ENCODE data around the gene S100A6.
A peak's percentile ranks its signal among the peaks of the same experiment; 100 is the strongest.

The S100A6 gene

DNA sequence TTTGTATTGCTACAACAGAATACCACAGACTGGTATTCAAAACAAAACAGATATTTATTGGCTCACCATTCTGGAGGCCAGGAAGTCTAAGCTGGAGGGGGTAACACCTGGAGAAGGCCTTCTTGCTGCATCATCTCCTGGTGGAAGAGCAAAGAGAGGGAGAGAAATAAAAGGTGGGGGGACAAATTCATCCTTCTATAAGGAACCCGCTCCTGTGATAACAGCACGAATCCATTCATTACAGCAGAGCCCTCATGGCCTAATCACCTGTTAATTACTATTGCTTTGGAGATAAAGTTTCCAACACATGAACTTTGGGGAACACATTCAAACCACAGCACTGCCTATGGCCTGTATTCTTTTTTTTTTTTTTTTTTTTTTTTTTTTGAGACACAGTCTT is 24.4 kb upstream of the S100A6 start:
- H3K36me3 ChIP-seq (replicated peaks), result no peaks in the 10 kb centered on the region
- DNase-seq, result no peak

DNA sequence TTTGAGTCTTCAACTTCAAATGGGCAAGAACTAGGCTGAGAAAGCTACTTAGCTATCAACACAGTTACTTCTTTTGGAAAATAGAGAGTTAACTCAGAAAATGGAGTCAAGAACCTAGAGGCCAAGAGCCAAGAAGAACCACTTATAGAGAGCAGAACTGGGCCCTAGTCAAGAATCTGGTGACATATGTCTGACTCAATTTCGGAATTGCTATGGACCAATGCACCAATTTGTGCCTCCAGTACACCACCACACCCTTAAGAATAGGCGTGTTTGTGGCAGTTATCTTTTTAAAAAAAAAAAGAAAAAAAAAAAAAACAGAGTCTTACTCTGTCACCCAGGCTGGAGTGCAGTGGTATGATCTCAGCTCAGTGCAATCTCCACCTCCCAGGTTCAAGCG is 22.1 kb upstream of the S100A6 start:
- in situ Hi-C loops (cut with HindIII; ENCODE audit: low pct_ligation_motif_present, low sequenced_read_pairs), result no loop called here
- no peak overlapping the region for H3K4me3 ChIP-seq (ENCODE audit: low read depth, low read length)
- TF ChIP-seq, protein P1, sequence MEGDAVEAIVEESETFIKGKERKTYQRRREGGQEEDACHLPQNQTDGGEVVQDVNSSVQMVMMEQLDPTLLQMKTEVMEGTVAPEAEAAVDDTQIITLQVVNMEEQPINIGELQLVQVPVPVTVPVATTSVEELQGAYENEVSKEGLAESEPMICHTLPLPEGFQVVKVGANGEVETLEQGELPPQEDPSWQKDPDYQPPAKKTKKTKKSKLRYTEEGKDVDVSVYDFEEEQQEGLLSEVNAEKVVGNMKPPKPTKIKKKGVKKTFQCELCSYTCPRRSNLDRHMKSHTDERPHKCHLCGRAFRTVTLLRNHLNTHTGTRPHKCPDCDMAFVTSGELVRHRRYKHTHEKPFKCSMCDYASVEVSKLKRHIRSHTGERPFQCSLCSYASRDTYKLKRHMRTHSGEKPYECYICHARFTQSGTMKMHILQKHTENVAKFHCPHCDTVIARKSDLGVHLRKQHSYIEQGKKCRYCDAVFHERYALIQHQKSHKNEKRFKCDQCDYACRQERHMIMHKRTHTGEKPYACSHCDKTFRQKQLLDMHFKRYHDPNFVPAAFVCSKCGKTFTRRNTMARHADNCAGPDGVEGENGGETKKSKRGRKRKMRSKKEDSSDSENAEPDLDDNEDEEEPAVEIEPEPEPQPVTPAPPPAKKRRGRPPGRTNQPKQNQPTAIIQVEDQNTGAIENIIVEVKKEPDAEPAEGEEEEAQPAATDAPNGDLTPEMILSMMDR (IDR thresholded peaks at IDR 0.05; ENCODE audit: low read depth, low read length, missing control alignments), result no peak
- no peaks in the 10 kb centered on the region for H3K36me3 ChIP-seq (replicated peaks)
- H3K27me3 ChIP-seq (replicated peaks), result no peaks in the 10 kb centered on the region
- no peak for DNase-seq
- H3K27ac ChIP-seq, result no peak overlapping the region

More for the DNA sequence above, 24.4 kb upstream of the S100A6 start:
- Histone ChIP-seq H3K4me3 (ENCODE audit: low read depth, low read length) (no peak overlapping the region), H3K27ac (no peak overlapping the region), H3K27me3 (replicated peaks) (no peaks in the 10 kb centered on the region)
- TF ChIP-seq, protein P1 (IDR thresholded peaks at IDR 0.05; ENCODE audit: low read depth, low read length, missing control alignments), result no peak
- in situ Hi-C loops (cut with HindIII; ENCODE audit: low pct_ligation_motif_present, low sequenced_read_pairs), result no loop called here

DNA sequence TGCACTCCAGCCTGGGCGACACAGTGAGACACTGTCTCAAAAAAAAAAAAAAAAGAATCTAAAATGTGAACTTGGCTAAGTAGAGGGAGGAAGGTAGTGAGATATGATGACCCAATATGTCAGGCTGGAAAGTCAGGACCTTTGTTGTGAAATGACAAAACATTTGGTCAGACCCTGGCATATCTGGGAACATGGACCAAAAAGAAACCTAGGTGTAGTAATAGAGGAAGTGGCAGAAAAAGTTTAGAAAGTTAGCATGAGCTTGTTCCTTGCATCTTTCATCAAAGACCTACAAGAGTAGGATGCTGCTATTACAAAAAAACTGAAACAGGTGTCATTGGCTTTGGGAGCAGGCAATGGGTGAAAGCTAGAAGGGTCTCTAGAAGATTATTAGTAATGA is 20.6 kb upstream of the S100A6 start:
- no peak overlapping the region for H3K27ac ChIP-seq
- in situ Hi-C loops (cut with HindIII; ENCODE audit: low pct_ligation_motif_present, low sequenced_read_pairs), result no loop called here

DNA sequence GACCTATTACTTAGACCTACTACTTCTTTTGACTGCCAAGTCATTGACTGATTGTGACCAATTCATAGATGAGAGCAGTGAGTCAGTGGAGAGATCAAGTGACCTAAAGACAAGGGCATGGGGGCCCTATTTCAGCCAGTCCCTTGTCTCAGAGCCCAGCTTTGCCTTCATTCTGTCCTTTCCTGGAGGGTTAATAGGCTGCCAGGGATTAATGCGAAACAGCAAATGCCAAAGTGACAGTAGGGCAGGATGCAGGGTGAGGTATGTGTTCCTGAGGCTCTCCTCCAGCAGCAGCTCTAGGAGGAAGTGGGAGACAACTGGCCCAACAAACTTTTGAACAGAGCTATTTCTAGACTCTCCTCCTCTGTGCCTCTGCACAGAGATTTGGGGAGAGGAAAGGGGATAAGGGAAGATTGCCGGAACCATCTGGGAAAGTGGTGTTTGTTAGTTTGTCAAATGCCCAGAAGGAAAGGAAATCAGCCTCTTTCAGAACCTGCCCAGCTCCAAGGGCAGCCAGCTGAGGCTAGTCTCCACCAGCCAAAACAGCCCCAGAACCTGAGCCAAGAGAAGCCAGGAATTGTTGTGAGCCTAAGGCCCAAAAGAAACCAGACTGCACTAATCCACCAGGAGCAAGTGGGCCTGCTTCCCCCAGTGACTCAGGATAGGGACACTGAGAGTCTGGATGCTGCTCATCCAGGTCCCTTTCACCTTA is 18.2 kb upstream of the S100A6 start:
- TF ChIP-seq, protein P1 (IDR thresholded peaks at IDR 0.05; ENCODE audit: low read depth, low read length, missing control alignments), result no peak
- in situ Hi-C loops (cut with HindIII; ENCODE audit: low pct_ligation_motif_present, low sequenced_read_pairs), result no loop called here
- no peaks in the 10 kb centered on the region for H3K27me3 ChIP-seq (replicated peaks)
- no peak for DNase-seq
- no peak overlapping the region for H3K4me3 ChIP-seq (ENCODE audit: low read depth, low read length)
- H3K36me3 ChIP-seq (replicated peaks), result no peaks in the 10 kb centered on the region
- H3K27ac ChIP-seq, result no peak overlapping the region

More for the DNA sequence above, 20.6 kb upstream of the S100A6 start:
- Histone ChIP-seq H3K36me3 (replicated peaks) (no peaks in the 10 kb centered on the region), H3K4me3 (ENCODE audit: low read depth, low read length) (no peak overlapping the region), H3K27me3 (replicated peaks) (no peaks in the 10 kb centered on the region)
- TF ChIP-seq, protein P1 (IDR thresholded peaks at IDR 0.05; ENCODE audit: low read depth, low read length, missing control alignments), result no peak
- DNase-seq, result no peak

DNA sequence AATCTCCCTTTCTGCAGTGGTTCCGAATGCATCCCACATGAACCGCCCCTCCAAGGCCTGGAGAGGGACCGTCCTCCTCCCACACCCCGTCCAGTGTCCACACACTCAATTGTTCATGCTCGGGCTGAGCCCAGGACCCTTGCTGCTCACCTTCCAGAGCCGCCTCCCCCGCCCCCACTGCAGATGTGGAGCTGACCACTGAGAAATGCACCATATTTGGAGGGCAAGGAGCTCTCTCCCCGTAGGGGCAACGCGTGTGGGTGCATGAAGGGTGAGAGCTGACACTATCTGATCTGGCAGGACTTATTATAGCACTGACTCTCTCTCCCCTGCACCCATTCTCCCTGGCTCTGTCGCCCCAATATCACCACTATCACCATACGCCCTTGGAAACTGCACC is 17.3 kb upstream of the S100A6 start:
- no peaks in the 10 kb centered on the region for H3K27me3 ChIP-seq (replicated peaks)
- H3K4me3 ChIP-seq (ENCODE audit: low read depth, low read length), result no peak overlapping the region
- TF ChIP-seq, protein P1 (IDR thresholded peaks at IDR 0.05; ENCODE audit: low read depth, low read length, missing control alignments), result no peak
- H3K36me3 ChIP-seq (replicated peaks), result no peaks in the 10 kb centered on the region
- no peak for DNase-seq
- no peak overlapping the region for H3K27ac ChIP-seq
- in situ Hi-C loops (cut with HindIII; ENCODE audit: low pct_ligation_motif_present, low sequenced_read_pairs), result no loop called here

DNA sequence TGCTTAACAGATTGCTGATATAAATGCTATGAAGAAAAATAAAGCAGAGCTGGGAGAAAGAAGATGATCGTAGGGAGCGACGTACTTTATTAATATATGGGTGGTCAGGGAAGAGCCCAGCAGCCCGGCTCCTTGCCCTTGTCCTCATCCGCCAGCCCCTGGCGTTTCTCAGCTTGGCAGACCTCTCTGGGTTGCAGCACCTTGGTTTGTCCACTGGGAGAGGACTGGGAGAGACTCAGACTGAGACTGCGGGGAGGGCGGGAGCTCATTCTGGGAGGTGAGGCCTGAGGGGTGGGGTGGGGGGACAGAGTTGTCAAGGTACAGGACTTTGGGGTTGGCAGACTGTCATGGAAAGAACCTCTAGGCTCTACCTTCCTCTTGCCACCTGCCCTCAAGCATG is 16.5 kb upstream of the S100A6 start:
- H3K27me3 ChIP-seq (replicated peaks), result no peaks in the 10 kb centered on the region
- DNase-seq, result no peak
- in situ Hi-C loops (cut with HindIII; ENCODE audit: low pct_ligation_motif_present, low sequenced_read_pairs), result no loop called here
- no peak overlapping the region for H3K4me3 ChIP-seq (ENCODE audit: low read depth, low read length)
- TF ChIP-seq, protein P1 (IDR thresholded peaks at IDR 0.05; ENCODE audit: low read depth, low read length, missing control alignments), result peak; percentile 25
- H3K27ac ChIP-seq, result no peak overlapping the region
- no peaks in the 10 kb centered on the region for H3K36me3 ChIP-seq (replicated peaks)

All from brain microvascular endothelial cell (primary cell).